Adrenal gland (tissue), 12 donors: Measurements from ENCODE around the gene PRSS2. TPM values are rescaled to one million over a fixed set of nuclear protein-coding genes. Genes with fewer than 3 reads are reported as not detected.
"Not testable (repeated sequence)": the region's sequence is repeated elsewhere in the genome, so short reads cannot be mapped to it uniquely, and the experiment has no call there.

Source experiments
- DNase-seq, 7 donors: peaks; one replicate each; pipeline ENCODE4 v3.0.0-alpha.2; 2019 to 2020
- H3K27ac ChIP-seq, 5 donors: fragments of 200-600 bp; sonication (generic) in 4 of 5; 1 replicate in 3 of 5; 2 replicates in 2 of 5; pipeline versions ENCODE4 v1.5.1 to v1.8.0; 2016 to 2020; ENCODE audit warnings: mild to moderate bottlenecking in 1 of 5
- H3K27me3 ChIP-seq: fragments of 200-600 bp; 2 replicates; pipeline ENCODE4 v1.8.0; 2021
- H3K36me3 ChIP-seq, 2 donors: fragments of 200-600 bp; replicated peaks in 1 of 2; 1 replicate in 1 of 2; 2 replicates in 1 of 2; pipeline versions ENCODE4 v1.5.1 to v1.8.0; 2018 to 2022
- H3K4me1 ChIP-seq, 2 donors: fragments of 200-600 bp; replicated peaks in 1 of 2; 1 replicate in 1 of 2; 2 replicates in 1 of 2; pipeline versions ENCODE4 v1.5.1 to v1.8.0; 2018 to 2021
- H3K4me3 ChIP-seq, 4 donors: fragments of 200-600 bp; sonication (generic) in 3 of 4; one replicate each; pipeline ENCODE4 v1.5.1; 2016 to 2018
- H3K9me3 ChIP-seq, 3 donors: fragments of 200-600 bp; sonication (generic) in 1 of 3; replicated peaks in 1 of 3; 1 replicate in 2 of 3; 2 replicates in 1 of 3; pipeline versions ENCODE4 v1.5.1 to v1.8.0; 2016 to 2021
- CTCF ChIP-seq, 6 experiments: fragments of 450-650 bp in 4 of 6; fragments of 200-600 bp in 2 of 6; sonication (generic) in 1 of 6; IDR thresholded peaks; 1 replicate in 5 of 6; 2 replicates in 1 of 6; pipeline versions ENCODE4 v1.5.1 to v1.8.0; 2016 to 2021; ENCODE audit warnings: antibody characterized with exemption in 6 of 6, mild to moderate bottlenecking in 2 of 6, moderate library complexity in 1 of 6
- POLR2A ChIP-seq, 2 donors: fragments of 450-650 bp; IDR thresholded peaks; one replicate each; pipeline ENCODE4 v1.6.1; 2017; ENCODE audit warnings: antibody characterized with exemption in 2 of 2, mild to moderate bottlenecking in 2 of 2, moderate library complexity in 1 of 2
- WGBS, 4 donors: extraction: QIAGEN DNeasy Blood & Tissue Kit in 2 of 4; methylation state at CpG; one replicate each; pipeline versions ENCODE4 v1.1.5 to v1.1.7; 2013 to 2017; 5-methylcytosine and 5-hydroxymethylcytosine counted together
- intact Hi-C, 2 donors: fragments of 100-400 bp; cut with DNase I; formaldehyde crosslinking; loops; one replicate each; pipeline versions ENCODE4 v1.14.1 to v1.15.0; 2022 to 2023
- polyA plus RNA-seq, 3 donors: library from polyadenylated mRNA; stranded (reverse); fragments of 200-250 nt in 2 of 3; fragments of 350-450 nt in 1 of 3; fragmentation: Illumina TruSeq in 1 of 3; extraction: RNeasy Lipid Tissue Mini Kit (QIAGEN cat#74804) in 1 of 3; gene quantifications; one replicate each; pipeline ENCODE4 v1.2.3, GENCODE V29; 2013 to 2014
- total RNA-seq, 9 donors: library from RNA; depleted of rRNA in 4 of 9; stranded (reverse); fragments of >200 nt in 4 of 9; fragments of 120-200 nt in 1 of 9; fragmentation: NEBNext Ultra II Directional in 1 of 9; extraction: Animal tissue kit (Norgen Biotek cat#: 25700) in 1 of 9; gene quantifications; one replicate each; pipeline versions ENCODE4 v1.1.0 to v1.2.4, GENCODE V29; 2013 to 2023
- donor health status: healthy with polysubstance abuse.
- donor health status: Bipolar disorder and iron deficiency.
- donor health status: DM: yes; HTN: yes; CAD: no.
- donor health status: DM: no; HTN: no; CAD: no.
- donor health status: DM: no; HTN: no; CAD: no.
- donor health status: DM: yes; HTN: yes; CAD: no.

PRSS2 gene
- total and polyA plus RNA-seq, 12 donors: 2.8 to 43.4 (median 4.8) TPM; not detected in 7

- H3K4me1 ChIP-seq: peaks cover 0 to 7% of the 10 kb centered on the region in 2 donors
- H3K36me3 ChIP-seq: no peaks in the 10 kb centered on the region
- 69 to 78% (median 71%) methylated on average over 3 of the region's 3 CpGs for WGBS, 4 donors
- no peak overlapping the region for H3K27ac ChIP-seq
- TF ChIP-seq CTCF (IDR thresholded peaks at IDR 0.05): no peak
- no peak for TF ChIP-seq POLR2A (IDR thresholded peaks at IDR 0.05)
- H3K9me3 ChIP-seq: no peaks in the 10 kb centered on the region
- H3K27me3 ChIP-seq: no peaks in the 10 kb centered on the region
- no peak for DNase-seq
- H3K4me3 ChIP-seq: no peak overlapping the region
- intact Hi-C loops: no loop called here
Measured at GRCh38 chr7:142746264-142746663, 24.5 kb upstream of the PRSS2 start.

- 64 to 87% (median 83%) methylated on average over 2 of the region's 2 CpGs for WGBS, 4 donors
- DNase-seq, intact Hi-C loops, H3K4me1 ChIP-seq, H3K9me3 ChIP-seq, H3K27me3 ChIP-seq, H3K36me3 ChIP-seq, H3K4me3 ChIP-seq, H3K27ac ChIP-seq: not testable (repeated sequence)
Measured at GRCh38 chr7:142748410-142748809, 22.4 kb upstream of the PRSS2 start.

GRCh38 chr7:142749218-142749993 is 21.4 kb upstream of the PRSS2 start, which contains the start of gene PRSS1:
Gene PRSS1, plus strand, starts transcription at chr7:142749472. Its CDS starts 13 bp downstream, at chr7:142749485.
- intact Hi-C loops: no loop called here
- no peak for TF ChIP-seq POLR2A (IDR thresholded peaks at IDR 0.05)
- Histone ChIP-seq H3K4me1 (no peaks in the 10 kb centered on the region), H3K27ac (no peak within 1 kb of the TSS), H3K27me3 (no peaks in the 10 kb centered on the region), H3K4me3 (no peak within 1 kb of the TSS), H3K9me3 (no peaks in the 10 kb centered on the region), H3K36me3 (no peaks in the 10 kb centered on the region)
- DNase-seq: no peak
- WGBS, 4 donors: 71 to 81% (median 73%) methylated on average over 11 of the region's 11 CpGs

- Histone ChIP-seq H3K27ac (no peak overlapping the region), H3K4me3 (no peak overlapping the region), H3K27me3 (no peaks in the 10 kb centered on the region), H3K36me3 (no peaks in the 10 kb centered on the region), H3K4me1 (no peaks in the 10 kb centered on the region), H3K9me3 (no peaks in the 10 kb centered on the region)
- no peak for DNase-seq
- WGBS, 4 donors: 52 to 74% (median 64%) methylated on average over 5 to 9 of the region's 9 CpGs
- TF ChIP-seq POLR2A (IDR thresholded peaks at IDR 0.05): no peak
- TF ChIP-seq CTCF (IDR thresholded peaks at IDR 0.05): no peak
- intact Hi-C loops: no loop called here
Measured at GRCh38 chr7:142750321-142750938, 20.3 kb upstream of the PRSS2 start.

- H3K4me1 ChIP-seq, H3K4me3 ChIP-seq, H3K27me3 ChIP-seq, H3K27ac ChIP-seq, DNase-seq, intact Hi-C loops, H3K36me3 ChIP-seq, H3K9me3 ChIP-seq: not testable (repeated sequence)
- WGBS, 4 donors: 81 to 87% (median 84%) methylated on average over 13 to 14 of the region's 14 CpGs
Measured at GRCh38 chr7:142751526-142752175, 19.1 kb upstream of the PRSS2 start.
